Measurements from ENCODE around the gene EPS15.

The EPS15 gene

DNA sequence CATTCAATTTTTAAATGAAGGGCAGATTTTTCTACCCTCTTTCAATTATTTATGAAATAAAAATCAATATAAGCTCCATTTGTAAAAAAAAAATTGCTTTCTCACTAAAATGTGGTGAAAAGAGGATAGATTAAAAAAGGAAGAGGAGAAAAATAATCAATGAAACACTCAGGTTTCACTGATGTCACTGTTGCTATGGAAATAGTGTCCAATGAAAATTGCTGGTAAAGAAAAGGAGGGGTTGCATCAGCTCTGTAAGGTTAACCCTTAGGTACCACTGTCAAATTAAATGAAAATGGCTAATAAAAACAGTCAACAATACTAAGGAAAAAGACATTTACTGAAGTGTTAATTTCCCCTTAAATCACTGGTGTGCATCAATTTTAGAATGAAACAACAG, 97.1 kb downstream of the EPS15 start:
- no peak for TF ChIP-seq CTCF (IDR thresholded peaks at IDR 0.05; ENCODE audit: insufficient read depth, low read depth, low read length, missing control alignments)
- H3K4me3 ChIP-seq (ENCODE audit: low read depth, low read length): no peak overlapping the region

DNA sequence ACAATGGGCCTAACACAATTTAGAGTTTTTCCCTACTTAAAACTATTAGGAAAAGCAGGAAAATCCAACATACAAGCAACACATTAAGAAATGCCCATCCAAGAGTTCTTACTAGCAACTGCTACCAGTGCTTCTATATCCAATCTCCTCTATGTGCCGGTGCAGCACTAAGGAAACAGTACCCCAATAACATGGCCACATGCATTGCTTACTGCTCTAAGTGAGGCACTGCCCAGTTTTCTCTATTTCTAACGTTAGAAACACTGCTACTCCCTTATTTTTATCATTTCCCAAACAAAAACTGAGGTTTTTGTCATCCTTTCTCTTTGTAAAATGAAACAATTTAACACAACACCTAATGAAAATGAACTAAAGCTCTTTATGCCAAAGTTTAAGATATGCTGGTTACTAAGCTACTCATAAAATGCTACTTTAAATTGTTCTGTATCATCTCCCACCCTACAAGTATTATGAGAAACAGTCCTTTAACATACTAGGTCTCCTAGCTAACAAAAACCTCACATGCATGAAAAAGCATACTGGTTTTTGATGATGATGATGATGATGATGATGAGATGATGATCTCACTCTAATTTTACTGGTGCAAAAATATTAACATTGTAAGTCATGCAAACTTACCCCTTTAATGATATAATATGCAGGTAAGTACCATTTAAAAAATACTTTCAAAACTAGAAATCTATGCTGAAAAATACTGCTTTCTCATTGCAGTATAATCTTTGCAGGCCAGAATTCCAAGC, 98.0 kb downstream of the EPS15 start:
- TF ChIP-seq CTCF (IDR thresholded peaks at IDR 0.05; ENCODE audit: insufficient read depth, low read depth, low read length, missing control alignments): no peak
- H3K4me3 ChIP-seq (ENCODE audit: low read depth, low read length): no peak overlapping the region
- no peak for DNase-seq (ENCODE audit: low read depth)

More for the DNA sequence above, 97.1 kb downstream of the EPS15 start:
- DNase-seq (ENCODE audit: low read depth): peak; percentile 24

DNA sequence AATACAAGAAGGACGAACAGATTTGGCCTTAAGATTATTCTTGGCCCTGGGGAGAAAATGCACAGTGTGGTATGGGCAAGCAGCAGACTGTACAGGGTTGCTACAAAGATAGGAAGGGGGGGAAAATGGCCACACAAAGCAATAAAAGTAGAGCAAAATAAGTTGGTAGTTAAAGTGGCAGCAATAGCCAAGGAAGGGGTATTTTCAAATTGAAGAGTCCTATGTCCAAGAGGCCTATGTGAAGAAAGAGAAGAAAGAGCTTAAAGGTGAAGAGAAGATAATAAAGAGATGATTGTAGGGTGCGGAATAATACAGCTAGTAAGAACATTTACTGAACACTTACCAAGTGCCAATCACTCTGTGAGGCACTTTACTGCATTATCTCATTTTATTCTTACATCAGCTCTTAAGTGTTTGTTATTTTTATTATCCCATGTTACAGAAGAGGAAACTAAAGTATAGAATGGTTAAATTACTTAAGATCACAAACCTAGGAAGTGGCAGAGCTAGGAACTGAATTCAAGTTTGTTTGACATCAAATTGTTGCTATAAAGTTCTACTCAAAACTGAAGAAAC, 100.6 kb downstream of the EPS15 start:
- DNase-seq (ENCODE audit: low read depth): no peak
- TF ChIP-seq CTCF (IDR thresholded peaks at IDR 0.05; ENCODE audit: insufficient read depth, low read depth, low read length, missing control alignments): no peak
- no peak overlapping the region for H3K4me3 ChIP-seq (ENCODE audit: low read depth, low read length)

- DNase-seq (ENCODE audit: low read depth): no peak
- TF ChIP-seq CTCF (IDR thresholded peaks at IDR 0.05; ENCODE audit: insufficient read depth, low read depth, low read length, missing control alignments): no peak
- no peak overlapping the region for H3K4me3 ChIP-seq (ENCODE audit: low read depth, low read length)
Observed at GRCh38 chr1:51417496-51418383, 101.3 kb downstream of the EPS15 start.

DNA sequence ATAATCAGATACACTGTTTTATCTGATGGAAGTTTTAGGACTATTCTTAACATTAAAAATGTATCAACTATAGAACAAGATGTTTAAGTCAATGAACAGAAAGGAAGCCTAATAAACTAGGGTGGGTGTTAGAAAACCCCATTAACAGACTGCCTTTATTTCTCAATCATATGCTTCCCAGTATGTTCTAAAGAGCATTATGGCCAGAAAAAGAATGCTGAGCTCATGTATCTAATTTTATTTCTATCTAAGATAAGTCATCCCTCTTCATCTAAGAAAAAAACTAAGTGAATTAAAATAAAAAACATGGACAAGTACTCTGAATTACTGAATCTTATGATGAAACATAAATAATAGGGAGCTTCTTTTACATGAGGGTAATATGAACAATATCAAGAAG, 102.2 kb downstream of the EPS15 start:
- TF ChIP-seq CTCF (IDR thresholded peaks at IDR 0.05; ENCODE audit: insufficient read depth, low read depth, low read length, missing control alignments): no peak
- no peak for DNase-seq (ENCODE audit: low read depth)
- H3K4me3 ChIP-seq (ENCODE audit: low read depth, low read length): no peak overlapping the region

GRCh38 chr1:51415963-51416362, 103.1 kb downstream of the EPS15 start:
- DNase-seq (ENCODE audit: low read depth): no peak

More at GRCh38 chr1:51415963-51416362, 103.1 kb downstream of the EPS15 start:
- TF ChIP-seq CTCF (IDR thresholded peaks at IDR 0.05; ENCODE audit: insufficient read depth, low read depth, low read length, missing control alignments): no peak
- no peak overlapping the region for H3K4me3 ChIP-seq (ENCODE audit: low read depth, low read length)
